ENCODE results near the gene AGBL1.

DNA sequence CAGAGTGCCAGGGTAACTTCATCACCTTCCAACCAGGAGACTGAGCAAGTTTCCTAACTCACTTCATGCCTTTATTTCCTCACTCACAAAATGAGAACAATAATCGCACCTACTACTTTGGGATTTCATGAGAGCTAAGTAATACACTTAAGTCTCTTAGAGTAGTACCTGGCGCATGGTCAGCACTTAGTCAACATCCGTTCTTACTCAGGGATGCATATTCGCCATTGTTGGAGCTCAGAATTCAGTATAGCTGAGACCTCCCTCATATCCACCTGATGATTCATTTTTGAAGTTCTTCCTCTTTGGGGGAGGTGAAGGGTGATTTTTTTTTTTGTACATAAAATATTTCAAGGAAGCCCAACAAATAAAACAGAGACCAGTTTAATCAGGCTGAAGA is 188.2 kb downstream of the AGBL1 start:
- TF ChIP-seq, protein P1, sequence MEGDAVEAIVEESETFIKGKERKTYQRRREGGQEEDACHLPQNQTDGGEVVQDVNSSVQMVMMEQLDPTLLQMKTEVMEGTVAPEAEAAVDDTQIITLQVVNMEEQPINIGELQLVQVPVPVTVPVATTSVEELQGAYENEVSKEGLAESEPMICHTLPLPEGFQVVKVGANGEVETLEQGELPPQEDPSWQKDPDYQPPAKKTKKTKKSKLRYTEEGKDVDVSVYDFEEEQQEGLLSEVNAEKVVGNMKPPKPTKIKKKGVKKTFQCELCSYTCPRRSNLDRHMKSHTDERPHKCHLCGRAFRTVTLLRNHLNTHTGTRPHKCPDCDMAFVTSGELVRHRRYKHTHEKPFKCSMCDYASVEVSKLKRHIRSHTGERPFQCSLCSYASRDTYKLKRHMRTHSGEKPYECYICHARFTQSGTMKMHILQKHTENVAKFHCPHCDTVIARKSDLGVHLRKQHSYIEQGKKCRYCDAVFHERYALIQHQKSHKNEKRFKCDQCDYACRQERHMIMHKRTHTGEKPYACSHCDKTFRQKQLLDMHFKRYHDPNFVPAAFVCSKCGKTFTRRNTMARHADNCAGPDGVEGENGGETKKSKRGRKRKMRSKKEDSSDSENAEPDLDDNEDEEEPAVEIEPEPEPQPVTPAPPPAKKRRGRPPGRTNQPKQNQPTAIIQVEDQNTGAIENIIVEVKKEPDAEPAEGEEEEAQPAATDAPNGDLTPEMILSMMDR (IDR thresholded peaks at IDR 0.05; ENCODE audit: borderline replicate concordance, extremely low read depth, low read length, poor library complexity, severe bottlenecking): no peak
- TF ChIP-seq EZH2 (IDR thresholded peaks at IDR 0.05; ENCODE audit: borderline replicate concordance, low read depth, low read length, severe bottlenecking): no peak

All from DND-41 (cell line).